Keratinocyte (primary cell): ENCODE results near the gene CRACR2B.

Experiments used
- CTCF ChIP-seq, 3 experiments: IDR thresholded peaks in 1 of 3; conservative IDR thresholded peaks in 1 of 3; optimal IDR thresholded peaks in 1 of 3; 2 replicates in 2 of 3; 3 replicates in 1 of 3; pipeline versions ENCODE3 to v1.5.1; 2011; ENCODE audit warnings: low read length in 3 of 3, mild to moderate bottlenecking in 3 of 3, moderate library complexity in 2 of 3, control low read depth in 1 of 3, inconsistent platforms in 1 of 3; ENCODE audit not compliant: insufficient read depth in 2 of 3; ENCODE audit errors: extremely low read depth in 1 of 3
- EZH2 ChIP-seq: IDR thresholded peaks from one replicate; pipeline ENCODE4 v1.6.1; 2012; ENCODE audit warnings: inconsistent platforms, mild to moderate bottlenecking, low read length, moderate library complexity

- TF ChIP-seq CTCF (optimal IDR thresholded peaks at IDR 0.05 in 1 of 3, IDR thresholded peaks at IDR 0.05 in 1 of 3, conservative IDR thresholded peaks at IDR 0.05 in 1 of 3; ENCODE audit: extremely low read depth in 1 of 3, insufficient read depth in 2 of 3, low read length in 3 of 3) = no peak
- no peak for TF ChIP-seq EZH2
These were observed 30.2 kb upstream of the CRACR2B start for GRCh38 chr11:797296-798092.
